Thoracic aorta (tissue), 2 donors: ENCODE measurements around the gene RLF. TPM values are rescaled to one million over a fixed set of nuclear protein-coding genes. Genes with fewer than 3 reads are reported as not detected.
"Not testable (repeated sequence)": the region's sequence is repeated elsewhere in the genome, so short reads cannot be mapped to it uniquely, and the experiment has no call there.

Experiments
- ATAC-seq: fragments of 150-250 bp; one replicate; pipeline ENCODE4 v1.8.0; 2017; ENCODE audit warnings: low read depth; ENCODE audit not compliant: insufficient number of reproducible peaks, low FRiP score
- DNase-seq: peaks from one replicate; pipeline ENCODE4 v3.0.0-alpha.2; 2020; ENCODE audit warnings: low spot score
- H3K27ac ChIP-seq, 2 donors: fragments of 200-600 bp; sonication (generic); 1 replicate in 1 of 2; 2 replicates in 1 of 2; pipeline ENCODE4 v1.5.1; 2016; ENCODE audit warnings: mild to moderate bottlenecking in 2 of 2, moderate library complexity in 2 of 2
- H3K27me3 ChIP-seq: fragments of 200-600 bp; sonication (generic); replicated peaks from 2 replicates; pipeline ENCODE4 v1.6.0; 2016; ENCODE audit warnings: mild to moderate bottlenecking; ENCODE audit not compliant: insufficient read depth
- H3K36me3 ChIP-seq: fragments of 200-600 bp; sonication (generic); one replicate; pipeline ENCODE4 v1.5.1; 2016
- H3K4me1 ChIP-seq, 2 donors: fragments of 200-600 bp; sonication (generic); 1 replicate in 1 of 2; 2 replicates in 1 of 2; pipeline versions ENCODE4 v1.5.1 to v1.6.0; 2016; ENCODE audit warnings: low read depth in 2 of 2, mild to moderate bottlenecking in 1 of 2; ENCODE audit not compliant: control insufficient read depth in 1 of 2
- H3K4me3 ChIP-seq: fragments of 200-600 bp; sonication (generic); 2 replicates; pipeline ENCODE4 v1.5.1; 2016; ENCODE audit warnings: mild to moderate bottlenecking
- H3K9me3 ChIP-seq: fragments of 200-600 bp; sonication (generic); 2 replicates; pipeline ENCODE4 v1.5.1; 2016
- CTCF ChIP-seq: fragments of 200-600 bp; sonication (generic); IDR thresholded peaks from one replicate; pipeline ENCODE4 v1.5.1; 2019; ENCODE audit warnings: antibody characterized with exemption
- total RNA-seq, 2 donors: library from RNA; depleted of rRNA; stranded (reverse); fragments of >200 nt; gene quantifications; one replicate each; pipeline versions ENCODE4 v1.1.0 to v1.2.3, GENCODE V29; 2016

The RLF gene
- total RNA-seq, 2 donors from 2014 or later, result 15.7 to 22.5 TPM

GRCh38 chr1:40174788-40175187 lies 13.6 kb downstream of the RLF start:
- Histone ChIP-seq H3K9me3 (no peaks in the 10 kb centered on the region), H3K4me3 (no peak overlapping the region), H3K36me3 (no peaks in the 10 kb centered on the region), H3K27ac (no peak overlapping the region), H3K27me3 (no peaks in the 10 kb centered on the region), H3K4me1 (peaks cover 6 to 15% of the 10 kb centered on the region in 2 donors)
- ATAC-seq (no peak), DNase-seq (no peak)
- TF ChIP-seq CTCF, result no peak

GRCh38 chr1:40176989-40177388 lies 15.8 kb downstream of the RLF start:
- not testable (repeated sequence) for DNase-seq, H3K4me3 ChIP-seq, ATAC-seq, H3K27me3 ChIP-seq, H3K9me3 ChIP-seq, H3K27ac ChIP-seq, H3K4me1 ChIP-seq, H3K36me3 ChIP-seq

GRCh38 chr1:40178200-40178599 lies 17.0 kb downstream of the RLF start:
- no peak overlapping the region for H3K4me3 ChIP-seq
- H3K27me3 ChIP-seq, result no peaks in the 10 kb centered on the region
- TF ChIP-seq CTCF, result no peak
- peaks cover 17 to 21% of the 10 kb centered on the region in 2 donors for H3K4me1 ChIP-seq
- no peaks in the 10 kb centered on the region for H3K9me3 ChIP-seq
- H3K27ac ChIP-seq, result no peak overlapping the region
- ATAC-seq (no peak), DNase-seq (no peak)
- no peaks in the 10 kb centered on the region for H3K36me3 ChIP-seq

GRCh38 chr1:40179496-40180089 lies 18.4 kb downstream of the RLF start:
- H3K4me1 ChIP-seq, result peaks cover 19 to 26% of the 10 kb centered on the region in 2 donors
- DNase-seq (no peak), ATAC-seq (no peak)
- no peak overlapping the region for H3K27ac ChIP-seq
- no peak overlapping the region for H3K4me3 ChIP-seq
- no peak for TF ChIP-seq CTCF
- H3K36me3 ChIP-seq, result no peaks in the 10 kb centered on the region
- H3K27me3 ChIP-seq, result no peaks in the 10 kb centered on the region
- H3K9me3 ChIP-seq, result no peaks in the 10 kb centered on the region

- no peak overlapping the region for H3K4me3 ChIP-seq
- ATAC-seq (no peak), DNase-seq (no peak)
- H3K9me3 ChIP-seq, result no peaks in the 10 kb centered on the region
- H3K4me1 ChIP-seq, result peaks cover 26 to 41% of the 10 kb centered on the region in 2 donors
- no peaks in the 10 kb centered on the region for H3K36me3 ChIP-seq
- no peak for TF ChIP-seq CTCF
- H3K27me3 ChIP-seq, result no peaks in the 10 kb centered on the region
- no peak overlapping the region for H3K27ac ChIP-seq
Measured at GRCh38 chr1:40183055-40183710, 22.0 kb downstream of the RLF start.
